Muscle layer of colon (tissue), 2 donors: ENCODE results near the gene ACKR1.

ENCODE experiments used
- H3K27ac ChIP-seq: one replicate; pipeline ENCODE4 v1.7.0; 2013; ENCODE audit warnings: low read depth, mild to moderate bottlenecking, low read length, moderate library complexity
- H3K27me3 ChIP-seq, 2 donors: one replicate each; pipeline ENCODE4 v1.7.0; 2013; ENCODE audit warnings: low read length in 2 of 2, mild to moderate bottlenecking in 2 of 2; ENCODE audit not compliant: insufficient read depth in 2 of 2, control insufficient read depth in 1 of 2
- H3K36me3 ChIP-seq: one replicate; pipeline ENCODE4 v1.7.0; 2013; ENCODE audit warnings: mild to moderate bottlenecking, low read length; ENCODE audit not compliant: insufficient read depth
- H3K4me1 ChIP-seq: one replicate; pipeline ENCODE4 v1.7.0; 2013; ENCODE audit warnings: mild to moderate bottlenecking, low read length; ENCODE audit not compliant: insufficient read depth
- H3K4me3 ChIP-seq, 2 donors: one replicate each; pipeline ENCODE4 v1.7.0; 2013; ENCODE audit warnings: low read length in 2 of 2, low read depth in 1 of 2, mild to moderate bottlenecking in 1 of 2, moderate library complexity in 1 of 2
- H3K9ac ChIP-seq: one replicate; pipeline ENCODE4 v1.7.0; 2013; ENCODE audit warnings: low read length
- H3K9me3 ChIP-seq: one replicate; pipeline ENCODE4 v1.7.0; 2013; ENCODE audit warnings: mild to moderate bottlenecking, low read length
- donor health status: abdominal sarcoma.
- donor health status: Adenocarcinoma of cecum.

The ACKR1 gene

DNA sequence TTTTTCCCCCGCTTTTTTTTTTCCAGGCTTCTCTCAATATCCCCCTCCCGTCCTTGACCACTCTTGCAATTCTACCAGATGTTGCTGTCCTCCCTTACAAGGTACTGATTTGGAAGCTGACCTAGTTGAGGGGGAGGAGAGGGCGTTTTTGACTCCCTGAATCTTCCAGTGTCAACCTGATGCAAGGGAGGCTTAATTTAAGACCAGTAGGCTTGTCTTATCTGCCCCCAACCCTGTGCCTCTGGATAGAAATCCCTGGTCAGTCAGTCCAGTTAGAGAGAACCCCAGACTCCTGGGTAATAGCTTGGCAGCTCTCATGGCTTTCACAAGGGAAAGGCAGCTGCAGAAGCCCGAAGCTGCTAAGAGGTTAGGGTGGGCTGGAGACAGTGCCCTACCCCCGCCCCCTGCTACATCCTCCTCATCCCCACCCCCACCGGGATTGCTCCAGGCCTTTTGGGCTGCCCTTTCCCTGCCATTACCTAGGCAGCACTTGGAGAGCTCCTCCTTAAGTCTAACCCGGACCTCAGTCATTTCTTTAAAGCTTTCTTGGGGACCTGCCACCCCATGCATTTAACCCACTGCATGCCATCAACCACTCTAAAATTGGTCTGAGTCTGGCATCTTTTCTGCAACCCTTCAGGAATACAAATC lies 3.6 kb downstream of the ACKR1 start:
- Histone ChIP-seq H3K9ac (no peak overlapping the region), H3K36me3 (no peaks in the 10 kb centered on the region), H3K27me3 (peaks cover 0 to 39% of the 10 kb centered on the region in 2 donors), H3K27ac (no peak overlapping the region), H3K4me3 (no peak overlapping the region), H3K9me3 (no peaks in the 10 kb centered on the region), H3K4me1 (peaks cover 6% of the 10 kb centered on the region)

DNA sequence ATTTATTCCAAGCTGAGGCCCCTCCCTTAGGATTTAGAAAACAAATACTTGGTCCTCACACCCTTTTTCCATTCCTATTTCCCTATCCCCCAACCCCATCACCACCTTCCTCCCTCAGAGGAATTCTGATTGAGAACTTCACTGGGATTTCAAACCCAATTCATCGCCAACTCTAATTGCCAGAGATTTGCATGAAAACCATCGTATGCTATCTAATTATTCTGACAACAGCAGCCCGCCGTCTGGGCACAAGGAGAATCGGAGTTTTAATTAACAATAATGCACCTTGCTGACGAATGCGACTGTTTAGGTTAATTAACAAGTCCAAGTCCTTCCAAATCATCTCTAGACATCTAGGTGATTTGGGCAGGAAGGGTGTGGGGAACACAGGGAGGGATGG lies 4.4 kb downstream of the ACKR1 start:
- Histone ChIP-seq H3K9me3 (no peaks in the 10 kb centered on the region), H3K27ac (no peak overlapping the region), H3K4me1 (peaks cover 6% of the 10 kb centered on the region), H3K36me3 (no peaks in the 10 kb centered on the region), H3K27me3 (peaks cover 0 to 39% of the 10 kb centered on the region in 2 donors), H3K9ac (no peak overlapping the region), H3K4me3 (no peak overlapping the region)

DNA sequence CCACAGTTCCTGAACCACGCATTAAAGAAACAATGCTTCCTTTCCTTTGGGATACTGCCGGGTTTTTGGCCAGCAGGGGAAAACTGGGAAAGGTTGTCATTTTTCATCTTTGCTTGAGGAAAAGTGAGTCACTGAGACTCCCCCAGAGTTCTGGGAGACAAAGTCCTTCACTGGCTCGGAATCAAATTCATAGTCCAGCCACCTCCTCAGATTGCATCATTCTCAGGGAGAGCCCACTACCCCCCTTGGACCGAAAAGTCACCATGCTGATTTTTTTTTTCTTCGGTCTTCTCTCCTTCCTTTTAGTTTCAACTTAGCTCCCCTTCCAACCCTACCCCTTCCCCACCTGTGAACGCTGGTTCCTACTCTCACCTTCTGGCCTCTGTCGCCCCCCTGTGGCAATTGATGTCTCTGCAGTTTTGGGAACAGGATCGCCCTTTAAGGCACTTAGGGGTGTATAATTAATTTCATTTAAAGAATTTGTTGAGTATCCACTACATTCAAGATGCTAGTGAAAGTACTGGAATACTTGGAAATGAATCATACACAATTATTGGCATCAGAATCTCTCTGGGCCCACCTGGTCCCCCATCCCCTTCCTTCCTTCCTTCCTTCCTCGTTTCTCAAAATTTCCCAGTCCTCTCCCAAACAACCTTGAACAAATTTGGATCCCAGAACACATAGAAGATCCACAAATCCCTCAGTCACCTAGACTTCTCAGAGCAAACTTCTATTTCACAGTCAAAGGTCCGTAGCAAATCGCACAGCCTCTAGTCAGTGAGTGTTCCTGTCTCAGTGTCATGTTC lies 6.9 kb downstream of the ACKR1 start:
- no peak overlapping the region for H3K9ac ChIP-seq
- H3K4me3 ChIP-seq = no peak overlapping the region
- H3K27ac ChIP-seq = no peak overlapping the region
- H3K36me3 ChIP-seq = no peaks in the 10 kb centered on the region
- H3K4me1 ChIP-seq = peaks cover 4% of the 10 kb centered on the region
- no peaks in the 10 kb centered on the region for H3K9me3 ChIP-seq
- peaks cover 0 to 27% of the 10 kb centered on the region in 2 donors for H3K27me3 ChIP-seq

DNA sequence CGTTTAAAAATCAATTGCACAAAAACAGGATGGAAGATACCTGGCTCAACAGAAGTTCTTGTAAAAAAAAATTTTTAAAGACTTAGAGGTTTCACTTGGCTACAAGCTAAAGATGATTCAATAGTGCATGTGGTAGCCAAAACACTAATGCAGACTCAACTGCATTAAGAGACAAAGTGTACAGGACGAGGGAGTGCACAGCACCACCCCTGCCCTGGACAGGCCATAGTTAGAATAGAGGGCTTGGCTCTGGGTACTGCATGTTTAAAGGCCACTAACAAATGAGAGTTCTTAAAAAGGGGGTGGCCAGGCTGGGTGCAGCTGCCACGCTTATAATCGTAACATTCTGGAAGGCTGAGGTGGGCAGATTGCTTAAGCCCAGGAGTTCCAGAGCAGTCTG lies 7.9 kb downstream of the ACKR1 start:
- Histone ChIP-seq H3K27me3 (peaks cover 0 to 24% of the 10 kb centered on the region in 2 donors), H3K4me1 (no peaks in the 10 kb centered on the region), H3K27ac (no peak overlapping the region), H3K36me3 (no peaks in the 10 kb centered on the region), H3K9me3 (no peaks in the 10 kb centered on the region), H3K9ac (no peak overlapping the region), H3K4me3 (no peak overlapping the region)

DNA sequence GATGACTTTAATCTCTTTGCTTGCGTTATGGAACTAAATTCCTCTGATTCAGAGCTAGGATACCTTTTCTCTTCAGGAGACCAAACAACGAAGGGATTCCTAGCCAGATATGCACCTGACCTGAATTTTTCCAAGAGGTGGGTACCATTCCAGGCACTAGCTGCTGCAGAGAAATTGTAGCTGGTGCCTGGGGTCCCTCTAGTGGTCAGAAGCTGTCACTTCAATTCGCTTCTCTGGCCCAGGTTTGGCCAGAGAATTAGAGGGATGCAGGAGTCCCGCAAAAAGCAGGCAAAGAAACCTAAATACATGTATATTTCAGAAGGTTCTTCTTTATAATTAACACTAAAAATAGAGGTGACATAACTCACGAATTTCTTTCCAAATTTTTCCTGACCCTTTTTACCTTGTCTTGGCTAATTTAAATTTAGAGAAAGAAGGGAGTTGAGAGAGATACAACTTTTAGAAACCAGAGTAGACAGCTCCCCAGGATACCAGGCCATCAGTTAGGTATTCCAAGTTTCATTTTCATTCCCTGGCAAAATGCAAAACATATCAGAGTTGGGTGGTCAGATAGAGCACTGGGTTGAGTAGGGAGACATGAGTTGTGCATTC lies 9.6 kb downstream of the ACKR1 start:
- peaks cover 0 to 18% of the 10 kb centered on the region in 2 donors for H3K27me3 ChIP-seq
- no peaks in the 10 kb centered on the region for H3K36me3 ChIP-seq
- H3K27ac ChIP-seq = no peak overlapping the region
- H3K9ac ChIP-seq = no peak overlapping the region
- H3K4me1 ChIP-seq = no peaks in the 10 kb centered on the region
- H3K4me3 ChIP-seq = no peak overlapping the region
- no peaks in the 10 kb centered on the region for H3K9me3 ChIP-seq

DNA sequence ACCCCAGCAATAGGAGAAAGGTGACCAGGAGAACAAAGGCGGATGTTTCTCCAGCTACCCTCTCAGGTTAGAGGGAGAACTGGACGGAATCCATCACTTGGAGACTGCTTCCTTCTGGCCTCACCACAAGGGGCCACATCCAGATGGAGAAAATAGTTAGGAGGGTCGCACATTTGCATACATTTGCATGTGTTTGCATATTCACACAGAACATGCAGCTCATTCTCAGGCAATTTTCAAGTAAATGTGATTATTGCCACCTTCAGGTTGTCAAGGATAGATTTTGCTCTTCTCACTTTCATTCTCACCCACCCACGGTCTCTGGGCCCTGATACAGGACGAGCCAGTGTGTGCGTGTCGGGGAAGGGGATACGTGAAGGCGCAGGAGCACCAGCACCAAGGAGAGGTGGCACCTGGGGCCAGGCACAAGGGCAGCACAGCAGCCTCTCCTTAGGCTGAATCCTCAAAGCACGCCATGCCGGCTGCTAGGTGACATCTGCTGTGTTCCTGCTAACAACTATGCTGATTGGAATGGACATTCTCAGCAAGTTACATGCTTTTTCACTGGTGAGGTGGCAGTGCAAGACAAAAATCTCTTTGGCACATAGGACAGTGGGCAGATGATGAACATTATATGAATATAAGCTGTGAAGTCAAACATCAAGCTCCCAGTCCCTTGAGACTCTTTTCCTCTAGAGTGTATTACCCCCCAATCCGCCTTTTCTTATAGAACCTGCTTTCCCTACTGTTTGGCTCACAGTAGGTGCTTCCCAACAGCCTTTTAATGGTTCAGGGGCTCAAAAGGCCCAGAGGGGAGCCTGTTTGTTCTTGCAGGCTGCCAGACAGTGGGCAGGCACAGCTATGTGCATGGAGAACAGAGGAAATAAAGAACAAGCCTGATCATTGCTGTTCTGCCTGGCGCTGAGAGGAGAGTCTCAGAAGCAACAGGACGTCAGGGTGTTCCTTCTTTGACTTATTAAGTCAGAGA lies 14.3 kb downstream of the ACKR1 start:
- Histone ChIP-seq H3K9me3 (no peaks in the 10 kb centered on the region), H3K36me3 (no peaks in the 10 kb centered on the region), H3K27ac (no peak overlapping the region), H3K27me3 (no peaks in the 10 kb centered on the region), H3K4me1 (no peaks in the 10 kb centered on the region), H3K9ac (no peak overlapping the region), H3K4me3 (no peak overlapping the region)

DNA sequence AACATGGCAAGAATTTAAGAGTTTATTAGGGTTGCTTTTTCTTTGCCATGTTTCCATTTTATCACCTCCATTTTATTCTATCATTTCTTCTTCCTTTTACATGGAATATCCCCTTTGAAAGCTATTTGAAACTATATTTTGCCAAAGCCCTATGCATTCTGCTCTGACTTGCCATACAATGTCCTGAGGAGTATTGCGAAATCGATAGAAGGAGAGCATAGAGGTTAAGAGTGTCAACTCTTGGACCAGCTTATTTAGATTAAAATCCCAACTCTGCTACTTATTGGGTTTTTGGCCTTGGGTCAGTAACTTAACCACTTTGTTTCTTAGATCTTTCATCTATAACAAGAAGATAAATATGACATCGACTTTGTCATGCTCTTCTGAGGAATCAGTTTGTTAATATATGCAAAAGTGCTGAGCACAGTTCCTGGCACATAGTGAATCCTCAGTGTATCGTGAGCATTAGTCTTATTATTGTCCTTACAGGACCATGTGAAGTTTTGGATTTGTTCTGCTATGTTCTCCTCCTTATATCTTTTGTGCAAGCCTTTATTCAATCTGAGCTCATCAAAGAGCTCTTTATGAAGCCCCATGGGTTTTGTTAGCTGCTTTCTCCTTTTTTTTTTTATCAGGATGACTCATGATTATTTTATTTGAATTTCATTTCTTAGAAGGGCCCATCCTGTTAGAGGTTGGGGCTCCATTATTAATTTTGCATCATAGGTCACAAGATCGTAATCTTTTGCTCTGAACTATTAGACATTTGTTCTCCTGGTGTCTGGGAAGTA lies 17.6 kb downstream of the ACKR1 start:
- no peaks in the 10 kb centered on the region for H3K36me3 ChIP-seq
- no peak overlapping the region for H3K4me3 ChIP-seq
- H3K9me3 ChIP-seq = no peaks in the 10 kb centered on the region
- H3K27me3 ChIP-seq = no peaks in the 10 kb centered on the region
- H3K9ac ChIP-seq = no peak overlapping the region
- H3K4me1 ChIP-seq = no peaks in the 10 kb centered on the region
- no peak overlapping the region for H3K27ac ChIP-seq

DNA sequence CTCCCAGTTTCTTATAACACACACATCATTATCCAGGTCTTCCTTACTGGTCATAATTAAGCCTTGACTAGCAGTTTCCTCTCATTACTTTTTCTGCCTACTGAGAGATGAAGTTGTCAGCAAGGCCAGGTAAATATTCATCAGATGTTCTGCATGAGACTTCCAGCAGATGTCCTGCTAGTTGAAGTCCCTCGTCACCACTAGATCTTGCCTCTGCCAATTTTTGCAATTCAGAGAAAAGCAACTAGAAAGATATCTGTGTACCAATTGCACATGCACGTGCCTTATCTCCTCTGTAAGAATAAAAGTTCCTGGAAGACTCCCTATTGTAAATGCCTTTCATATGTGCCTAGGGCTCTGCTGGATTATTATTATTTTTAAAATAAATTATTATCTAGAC lies 18.3 kb downstream of the ACKR1 start:
- Histone ChIP-seq H3K4me1 (no peaks in the 10 kb centered on the region), H3K9me3 (no peaks in the 10 kb centered on the region), H3K36me3 (no peaks in the 10 kb centered on the region), H3K4me3 (no peak overlapping the region), H3K9ac (no peak overlapping the region), H3K27ac (no peak overlapping the region), H3K27me3 (no peaks in the 10 kb centered on the region)

DNA sequence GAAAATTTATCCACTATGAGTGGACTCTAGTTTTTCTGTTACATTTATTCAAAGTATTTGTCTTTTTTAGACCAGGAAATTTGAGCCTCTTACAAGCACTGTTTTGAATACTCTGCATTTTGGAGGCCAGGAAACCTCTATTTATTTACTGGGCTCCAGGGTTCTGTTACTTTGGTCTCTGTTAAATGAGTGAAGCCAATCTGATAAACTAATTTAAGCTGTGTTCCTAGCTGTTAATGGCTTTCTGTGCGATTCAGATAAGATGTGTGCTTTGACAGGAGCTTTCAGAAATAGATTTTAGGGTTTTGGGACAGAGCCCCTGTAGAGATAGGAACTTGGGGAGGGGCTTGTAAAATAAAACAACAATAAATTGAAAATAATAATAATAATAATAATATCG lies 23.9 kb downstream of the ACKR1 start:
- Histone ChIP-seq H3K9ac (no peak overlapping the region), H3K4me3 (no peak overlapping the region), H3K27me3 (no peaks in the 10 kb centered on the region), H3K9me3 (no peaks in the 10 kb centered on the region), H3K36me3 (no peaks in the 10 kb centered on the region), H3K4me1 (no peaks in the 10 kb centered on the region), H3K27ac (no peak overlapping the region)

DNA sequence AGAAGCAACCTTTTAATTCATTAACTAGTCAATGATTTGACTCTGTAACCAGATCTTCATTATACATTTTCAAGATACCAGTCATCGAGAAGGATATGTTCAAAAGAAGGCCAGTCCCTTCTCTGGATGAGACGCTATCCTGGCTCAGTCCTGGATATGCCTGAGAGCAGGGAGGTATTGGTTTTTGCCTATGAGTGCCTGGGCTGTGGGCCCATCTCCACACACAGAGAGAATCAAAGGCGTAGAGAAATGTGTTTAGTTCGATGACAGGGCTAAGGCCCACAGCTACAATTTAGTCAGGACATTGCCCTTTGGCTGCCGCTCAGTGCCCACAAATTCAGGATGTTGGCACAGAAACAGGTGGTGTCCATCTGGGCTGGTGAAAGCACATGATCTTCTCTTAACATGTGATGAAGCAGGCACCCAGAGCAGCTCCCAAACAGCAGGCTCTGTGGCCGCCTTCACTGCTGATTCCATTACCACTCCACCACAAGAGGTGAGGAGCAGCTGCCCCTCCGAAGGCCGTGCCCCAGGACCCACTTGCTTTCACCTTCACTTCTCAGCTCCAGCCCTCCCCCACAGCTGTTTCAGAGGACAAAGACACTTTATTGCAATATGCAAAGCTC lies 24.7 kb downstream of the ACKR1 start:
- no peaks in the 10 kb centered on the region for H3K4me1 ChIP-seq
- H3K9me3 ChIP-seq = no peaks in the 10 kb centered on the region
- H3K27ac ChIP-seq = no peak overlapping the region
- no peaks in the 10 kb centered on the region for H3K27me3 ChIP-seq
- no peak overlapping the region for H3K9ac ChIP-seq
- no peaks in the 10 kb centered on the region for H3K36me3 ChIP-seq
- no peak overlapping the region for H3K4me3 ChIP-seq
